Neural progenitor cell (in vitro differentiated cells): Measurements from ENCODE around the gene USP13. TPM values are rescaled to one million over a fixed set of nuclear protein-coding genes. Genes with fewer than 3 reads are reported as not detected.

ENCODE experiments used
- DNase-seq: peaks from one replicate; pipeline ENCODE4 v3.0.0-alpha.2; 2016; ENCODE audit warnings: low spot score
- H2AFZ ChIP-seq: fragments of 200-600 bp; sonication (generic); replicated peaks from 2 replicates; pipeline ENCODE4 v1.6.1; 2016; ENCODE audit warnings: antibody characterized with exemption
- H3F3A ChIP-seq: fragments of 200-600 bp; sonication (generic); 2 replicates; pipeline ENCODE4 v1.6.1; 2016; ENCODE audit warnings: antibody characterized with exemption, low read depth
- H3K27ac ChIP-seq: fragments of 200-600 bp; sonication (generic); 2 replicates; pipeline ENCODE4 v1.5.1; 2016; ENCODE audit warnings: mild to moderate bottlenecking
- H3K27me3 ChIP-seq: fragments of 200-600 bp; sonication (generic); 2 replicates; pipeline ENCODE4 v1.6.1; 2016; ENCODE audit warnings: mild to moderate bottlenecking, moderate library complexity
- H3K36me3 ChIP-seq: fragments of 200-600 bp; sonication (generic); 2 replicates; pipeline ENCODE4 v1.5.1; 2016
- H3K4me1 ChIP-seq: fragments of 200-600 bp; sonication (generic); 2 replicates; pipeline ENCODE4 v1.6.1; 2016; ENCODE audit warnings: mixed run types
- H3K4me2 ChIP-seq: fragments of 200-600 bp; sonication (generic); 2 replicates; pipeline ENCODE4 v1.6.1; 2016
- H3K4me3 ChIP-seq: fragments of 200-600 bp; sonication (generic); 2 replicates; pipeline ENCODE4 v1.5.1; 2016
- H3K79me2 ChIP-seq: fragments of 200-600 bp; sonication (generic); 2 replicates; pipeline ENCODE4 v1.6.1; 2016; ENCODE audit warnings: low read depth
- H3K9ac ChIP-seq: fragments of 200-600 bp; sonication (generic); 2 replicates; pipeline ENCODE4 v1.6.1; 2016
- H3K9me3 ChIP-seq: fragments of 200-600 bp; sonication (generic); 2 replicates; pipeline ENCODE4 v1.5.1; 2016; ENCODE audit warnings: low read depth
- H4K20me1 ChIP-seq: fragments of 200-600 bp; sonication (generic); 2 replicates; pipeline ENCODE4 v1.6.1; 2016; ENCODE audit warnings: low read depth
- H3K27ac Mint-ChIP-seq: 3 replicates; pipeline ENCODE4 v1.8.0; 2021; ENCODE audit warnings: mixed read lengths
- H3K27me3 Mint-ChIP-seq: 2 replicates; pipeline ENCODE4 v1.8.0; 2022; ENCODE audit warnings: low read depth, mild to moderate bottlenecking, inconsistent platforms, moderate library complexity, mixed read lengths; ENCODE audit not compliant: insufficient read depth
- H3K36me3 Mint-ChIP-seq: 3 replicates; pipeline ENCODE4 v1.8.0; 2021; ENCODE audit warnings: mixed read lengths
- H3K4me1 Mint-ChIP-seq: 3 replicates; pipeline ENCODE4 v1.8.0; 2021; ENCODE audit warnings: mixed read lengths
- H3K4me3 Mint-ChIP-seq: 3 replicates; pipeline ENCODE4 v1.8.0; 2021; ENCODE audit warnings: mild to moderate bottlenecking, moderate library complexity, mixed read lengths
- H3K9me3 Mint-ChIP-seq: 3 replicates; pipeline ENCODE4 v1.8.0; 2020; ENCODE audit warnings: mixed read lengths
- CTCF ChIP-seq: fragments of 200-600 bp; sonication (generic); IDR thresholded peaks from 2 replicates; pipeline ENCODE4 v1.5.1; 2017; ENCODE audit warnings: antibody characterized with exemption, mild to moderate bottlenecking
- EZH2 ChIP-seq: fragments of 200-600 bp; sonication (generic); IDR thresholded peaks from 2 replicates; pipeline ENCODE4 v1.6.1; 2017; ENCODE audit warnings: antibody characterized with exemption, mild to moderate bottlenecking, moderate library complexity
- EZH2phosphoT487 ChIP-seq: fragments of 200-600 bp; sonication (generic); IDR thresholded peaks from 2 replicates; pipeline ENCODE4 v1.6.1; 2017; ENCODE audit warnings: antibody characterized with exemption
- total RNA-seq: library from RNA; depleted of rRNA; stranded (reverse); fragments of >200 nt; gene quantifications from 2 replicates; pipeline ENCODE4 v1.2.3, GENCODE V29; 2015; ENCODE audit warnings: low replicate concordance

USP13 gene
- 17.7 and 18.1 TPM in 2 replicates for total RNA-seq

GRCh38 chr3:179652447-179653095 lies at the start of gene USP13:
USP13 (plus strand) TSS chr3:179653040; CDS start chr3:179653226, 186 bp downstream.
- Mint-ChIP-seq H3K4me3 (peak within 1 kb of the TSS; percentile 99), H3K27ac (peak within 1 kb of the TSS; percentile 98), H3K36me3 (peaks cover 14% of the 10 kb centered on the region), H3K9me3 (no peaks in the 10 kb centered on the region), H3K27me3 (peaks cover 7% of the 10 kb centered on the region), H3K4me1 (peaks cover 29% of the 10 kb centered on the region)
- Histone ChIP-seq H3K79me2 (peaks cover 43% of the 10 kb centered on the region), H3K9me3 (no peaks in the 10 kb centered on the region), H3K9ac (peak within 1 kb of the TSS; percentile 58), H4K20me1 (peaks cover 27% of the 10 kb centered on the region), H3K36me3 (no peaks in the 10 kb centered on the region), H3K4me1 (peaks cover 7% of the 10 kb centered on the region), H2AFZ (peak within 1 kb of the TSS; percentile 98), H3K4me2 (peak within 1 kb of the TSS; percentile 95), H3K27ac (peak within 1 kb of the TSS; percentile 91), H3F3A (peaks cover 30% of the 10 kb centered on the region), H3K4me3 (peak within 1 kb of the TSS; percentile 99), H3K27me3 (no peaks in the 10 kb centered on the region)
- TF ChIP-seq EZH2, result no peak
- peak; percentile 21 for TF ChIP-seq CTCF
- no peak for TF ChIP-seq EZH2phosphoT487
- DNase-seq, result peak; percentile 94

- Histone ChIP-seq H3K36me3 (peaks cover 23% of the 10 kb centered on the region), H3K4me1 (peaks cover 8% of the 10 kb centered on the region), H3K9me3 (no peaks in the 10 kb centered on the region), H3K9ac (peak overlapping the region; percentile 98), H4K20me1 (peaks cover 9% of the 10 kb centered on the region), H3F3A (no peaks in the 10 kb centered on the region), H3K27me3 (no peaks in the 10 kb centered on the region), H3K4me3 (peak overlapping the region; percentile 72), H3K27ac (no peak overlapping the region), H3K79me2 (peaks cover 55% of the 10 kb centered on the region), H3K4me2 (peak overlapping the region; percentile 91), H2AFZ (no peak overlapping the region)
- Mint-ChIP-seq H3K4me1 (peaks cover 11% of the 10 kb centered on the region), H3K27ac (no peak overlapping the region), H3K9me3 (no peaks in the 10 kb centered on the region), H3K4me3 (peak overlapping the region; percentile 100), H3K36me3 (peaks cover 11% of the 10 kb centered on the region), H3K27me3 (no peaks in the 10 kb centered on the region)
- TF ChIP-seq EZH2, result no peak
- no peak for TF ChIP-seq EZH2phosphoT487
- TF ChIP-seq CTCF, result no peak
- DNase-seq, result no peak
Observed at GRCh38 chr3:179603321-179603720, 49.5 kb upstream of the USP13 start.

GRCh38 chr3:179603831-179604230 lies 49.0 kb upstream of the USP13 start:
- Mint-ChIP-seq H3K27me3 (no peaks in the 10 kb centered on the region), H3K36me3 (peaks cover 10% of the 10 kb centered on the region), H3K4me3 (peak overlapping the region; percentile 100), H3K4me1 (peaks cover 11% of the 10 kb centered on the region), H3K27ac (peak overlapping the region; percentile 97), H3K9me3 (no peaks in the 10 kb centered on the region)
- no peaks in the 10 kb centered on the region for H3F3A ChIP-seq
- peaks cover 8% of the 10 kb centered on the region for H3K4me1 ChIP-seq
- H3K4me3 ChIP-seq, result peak overlapping the region; percentile 72
- H3K9ac ChIP-seq, result peak overlapping the region; percentile 98
- peak overlapping the region; percentile 91 for H3K4me2 ChIP-seq
- H3K27me3 ChIP-seq, result no peaks in the 10 kb centered on the region
- H3K27ac ChIP-seq, result no peak overlapping the region
- peak overlapping the region; percentile 95 for H2AFZ ChIP-seq
- no peaks in the 10 kb centered on the region for H3K9me3 ChIP-seq
- TF ChIP-seq EZH2 (no peak), EZH2phosphoT487 (no peak), CTCF (no peak)
- H3K36me3 ChIP-seq, result peaks cover 19% of the 10 kb centered on the region
- DNase-seq, result no peak
- H4K20me1 ChIP-seq, result peaks cover 9% of the 10 kb centered on the region
- H3K79me2 ChIP-seq, result peaks cover 55% of the 10 kb centered on the region
